Upper lobe of left lung (tissue), 6 donors: ENCODE measurements around the gene LRP1B. TPM values are rescaled to one million over a fixed set of nuclear protein-coding genes. Genes with fewer than 3 reads are reported as not detected.

Source experiments
- ATAC-seq, 2 donors: fragments of 200-7000 bp; cut with Tn5 transposase; one replicate each; pipeline ENCODE4 v1.9.1; 2022; ENCODE audit warnings: mild to moderate bottlenecking in 2 of 2, moderate library complexity in 2 of 2; ENCODE audit not compliant: low FRiP score in 2 of 2
- DNase-seq, 2 donors: peaks; one replicate each; pipeline ENCODE4 v3.0.0-alpha.2; 2019 to 2020
- H3K27ac ChIP-seq, 4 donors: fragments of 200-600 bp; sonication (generic); one replicate each; pipeline ENCODE4 v1.5.1; 2016 to 2019
- H3K27me3 ChIP-seq, 4 donors: fragments of 200-600 bp; sonication (generic); one replicate each; pipeline ENCODE4 v1.5.1; 2017 to 2019
- H3K36me3 ChIP-seq, 4 donors: fragments of 200-600 bp; sonication (generic); one replicate each; pipeline ENCODE4 v1.5.1; 2016 to 2019
- H3K4me1 ChIP-seq, 4 donors: fragments of 200-600 bp; sonication (generic); one replicate each; pipeline ENCODE4 v1.5.1; 2018 to 2019
- H3K4me3 ChIP-seq, 4 donors: fragments of 200-600 bp; sonication (generic); one replicate each; pipeline ENCODE4 v1.5.1; 2017 to 2019; ENCODE audit warnings: mild to moderate bottlenecking in 2 of 4, moderate library complexity in 1 of 4
- H3K9me3 ChIP-seq, 4 donors: fragments of 200-600 bp; sonication (generic); one replicate each; pipeline ENCODE4 v1.5.1; 2018 to 2019
- CTCF ChIP-seq, 6 experiments: fragments of 450-650 bp in 4 of 6; fragments of 200-600 bp in 2 of 6; sonication (generic) in 2 of 6; IDR thresholded peaks; one replicate each; pipeline ENCODE4 v1.5.1; 2016 to 2019; ENCODE audit warnings: antibody characterized with exemption in 6 of 6
- EP300 ChIP-seq, 4 donors: sonication (generic); formaldehyde crosslinking; IDR thresholded peaks; one replicate each; pipeline ENCODE4 v1.5.1; 2017; ENCODE audit warnings: antibody characterized with exemption in 4 of 4, control low read depth in 2 of 4
- POLR2A ChIP-seq, 4 donors: fragments of 450-650 bp; IDR thresholded peaks; one replicate each; pipeline ENCODE4 v1.5.1; 2016 to 2017; ENCODE audit warnings: antibody characterized with exemption in 4 of 4, mild to moderate bottlenecking in 2 of 4
- POLR2AphosphoS5 ChIP-seq, 2 donors: sonication (generic); formaldehyde crosslinking; IDR thresholded peaks; one replicate each; pipeline ENCODE4 v1.5.1; 2017; ENCODE audit warnings: antibody characterized with exemption in 2 of 2
- WGBS, 2 donors: methylation state at CpG; one replicate each; pipeline ENCODE4 v1.1.5; 2017 to 2018; 5-methylcytosine and 5-hydroxymethylcytosine counted together
- total RNA-seq, 6 donors: library from RNA; depleted of rRNA in 4 of 6; stranded (reverse); fragments of >200 nt in 4 of 6; gene quantifications; one replicate each; pipeline versions ENCODE4 v1.1.0 to v1.2.1, GENCODE V29; 2016 to 2021
- donor health status: DM: no; HTN: no; CAD: no; lungs with moderate emphysema.
- donor health status: DM: no; HTN: yes; CAD: no; lungs with severe emphysema.

LRP1B gene
- total RNA-seq, 6 donors from 2014 or later, result under 0.01 to 0.46 (median 0.11) TPM

- no peak overlapping the region for H3K4me3 ChIP-seq
- DNase-seq (no peak), ATAC-seq (no peak)
- TF ChIP-seq POLR2A (IDR thresholded peaks at IDR 0.05), result no peak
- no peak for TF ChIP-seq EP300 (IDR thresholded peaks at IDR 0.05)
- TF ChIP-seq POLR2AphosphoS5 (IDR thresholded peaks at IDR 0.05), result no peak
- TF ChIP-seq CTCF (IDR thresholded peaks at IDR 0.05), result no peak
- no peaks in the 10 kb centered on the region for H3K36me3 ChIP-seq
- WGBS, 2 donors, result 79 to 83% methylated on average over 5 of the region's 5 CpGs
- H3K27me3 ChIP-seq, result no peaks in the 10 kb centered on the region
- no peak overlapping the region for H3K27ac ChIP-seq
- H3K9me3 ChIP-seq, result peaks cover 0 to 4% (median 0%) of the 10 kb centered on the region in 4 donors
- H3K4me1 ChIP-seq, result no peaks in the 10 kb centered on the region
Observed at GRCh38 chr2:141590620-141591019, 540.2 kb downstream of the LRP1B start.

GRCh38 chr2:141589314-141589713, 541.5 kb downstream of the LRP1B start:
- ATAC-seq (no peak), DNase-seq (no peak)
- TF ChIP-seq CTCF (IDR thresholded peaks at IDR 0.05) (no peak), POLR2AphosphoS5 (IDR thresholded peaks at IDR 0.05) (no peak), POLR2A (IDR thresholded peaks at IDR 0.05) (no peak), EP300 (IDR thresholded peaks at IDR 0.05) (no peak)
- Histone ChIP-seq H3K27me3 (no peaks in the 10 kb centered on the region), H3K27ac (no peak overlapping the region), H3K4me3 (no peak overlapping the region), H3K4me1 (no peaks in the 10 kb centered on the region), H3K36me3 (no peaks in the 10 kb centered on the region), H3K9me3 (peaks cover 0 to 4% (median 0%) of the 10 kb centered on the region in 4 donors)
- WGBS, 2 donors, result 74% methylated on average over 7 of the region's 7 CpGs

GRCh38 chr2:141586985-141587384, 543.8 kb downstream of the LRP1B start:
- H3K4me3 ChIP-seq, result no peak overlapping the region
- H3K27ac ChIP-seq, result no peak overlapping the region
- WGBS, 2 donors, result 90 to 100% methylated on average over 1 of the region's 1 CpG
- DNase-seq (no peak), ATAC-seq (no peak)
- no peak for TF ChIP-seq EP300 (IDR thresholded peaks at IDR 0.05)
- TF ChIP-seq CTCF (IDR thresholded peaks at IDR 0.05), result no peak
- no peak for TF ChIP-seq POLR2A (IDR thresholded peaks at IDR 0.05)
- no peak for TF ChIP-seq POLR2AphosphoS5 (IDR thresholded peaks at IDR 0.05)
- H3K9me3 ChIP-seq, result no peaks in the 10 kb centered on the region
- no peaks in the 10 kb centered on the region for H3K27me3 ChIP-seq
- H3K4me1 ChIP-seq, result no peaks in the 10 kb centered on the region
- H3K36me3 ChIP-seq, result no peaks in the 10 kb centered on the region

GRCh38 chr2:141582213-141582612, 548.6 kb downstream of the LRP1B start:
- H3K4me3 ChIP-seq, result no peak overlapping the region
- H3K9me3 ChIP-seq, result no peaks in the 10 kb centered on the region
- H3K27ac ChIP-seq, result no peak overlapping the region
- no peaks in the 10 kb centered on the region for H3K27me3 ChIP-seq
- ATAC-seq (no peak), DNase-seq (no peak)
- TF ChIP-seq POLR2AphosphoS5 (IDR thresholded peaks at IDR 0.05) (no peak), POLR2A (IDR thresholded peaks at IDR 0.05) (no peak), EP300 (IDR thresholded peaks at IDR 0.05) (no peak), CTCF (IDR thresholded peaks at IDR 0.05) (no peak)
- WGBS, 2 donors, result 81 to 83% methylated on average over 3 of the region's 3 CpGs
- no peaks in the 10 kb centered on the region for H3K4me1 ChIP-seq
- H3K36me3 ChIP-seq, result no peaks in the 10 kb centered on the region

GRCh38 chr2:141579071-141579470, 551.7 kb downstream of the LRP1B start:
- H3K4me3 ChIP-seq, result no peak overlapping the region
- H3K27me3 ChIP-seq, result no peaks in the 10 kb centered on the region
- H3K27ac ChIP-seq, result no peak overlapping the region
- WGBS, 2 donors, result 84 to 86% methylated on average over 5 of the region's 5 CpGs
- peaks cover 0 to 6% (median 0%) of the 10 kb centered on the region in 4 donors for H3K9me3 ChIP-seq
- no peak for DNase-seq
- H3K36me3 ChIP-seq, result no peaks in the 10 kb centered on the region
- no peak for ATAC-seq
- no peaks in the 10 kb centered on the region for H3K4me1 ChIP-seq
- no peak for TF ChIP-seq POLR2A (IDR thresholded peaks at IDR 0.05)
